SK-MEL-5 (cell line): Measurements from ENCODE around the gene HCAR1. TPM values are rescaled to one million over a fixed set of nuclear protein-coding genes. Genes with fewer than 3 reads are reported as not detected.
"Not testable (repeated sequence)": the region's sequence is repeated elsewhere in the genome, so short reads cannot be mapped to it uniquely, and the experiment has no call there.

Experiments
- DNase-seq: peaks from one replicate; pipeline ENCODE4 v3.0.0-alpha.2; 2016; ENCODE audit warnings: low read depth, low spot score
- in situ Hi-C: cut with HindIII; loops from 2 replicates; pipeline ENCODE4 v1.10.0; 2016; ENCODE audit warnings: low sequenced_read_pairs, high pct_unique_total_duplicates, low pct_unique_long_range_greater_than_20kb
- polyA plus RNA-seq, 2 experiments: library from polyadenylated mRNA; depleted of rRNA; stranded (reverse); fragments of >200 nt; gene quantifications; 2 replicates each; pipeline ENCODE4 v1.2.3, GENCODE V29; 2015
- total RNA-seq: library from RNA; depleted of rRNA; stranded (reverse); fragments of >200 nt; shearing (Covaris generic); gene quantifications from 2 replicates; pipeline ENCODE4 v1.2.3, GENCODE V29; 2014; rRNA removed

The HCAR1 gene, protein sequence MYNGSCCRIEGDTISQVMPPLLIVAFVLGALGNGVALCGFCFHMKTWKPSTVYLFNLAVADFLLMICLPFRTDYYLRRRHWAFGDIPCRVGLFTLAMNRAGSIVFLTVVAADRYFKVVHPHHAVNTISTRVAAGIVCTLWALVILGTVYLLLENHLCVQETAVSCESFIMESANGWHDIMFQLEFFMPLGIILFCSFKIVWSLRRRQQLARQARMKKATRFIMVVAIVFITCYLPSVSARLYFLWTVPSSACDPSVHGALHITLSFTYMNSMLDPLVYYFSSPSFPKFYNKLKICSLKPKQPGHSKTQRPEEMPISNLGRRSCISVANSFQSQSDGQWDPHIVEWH
- total RNA-seq: not detected in 2 replicates
- polyA plus RNA-seq (2015; cell fraction: cytosol; rRNA removed): not detected in 2 replicates
- not detected in 2 replicates for polyA plus RNA-seq (2015; cell fraction: nucleus; rRNA removed)

GRCh38 chr12:122730215-122731014 is at the start of gene HCAR1:
Gene HCAR1 (minus strand): TSS chr12:122730844. CDS start chr12:122730339, 505 bp downstream.
- DNase-seq: no peak
- in situ Hi-C loops: no loop called here

DNA sequence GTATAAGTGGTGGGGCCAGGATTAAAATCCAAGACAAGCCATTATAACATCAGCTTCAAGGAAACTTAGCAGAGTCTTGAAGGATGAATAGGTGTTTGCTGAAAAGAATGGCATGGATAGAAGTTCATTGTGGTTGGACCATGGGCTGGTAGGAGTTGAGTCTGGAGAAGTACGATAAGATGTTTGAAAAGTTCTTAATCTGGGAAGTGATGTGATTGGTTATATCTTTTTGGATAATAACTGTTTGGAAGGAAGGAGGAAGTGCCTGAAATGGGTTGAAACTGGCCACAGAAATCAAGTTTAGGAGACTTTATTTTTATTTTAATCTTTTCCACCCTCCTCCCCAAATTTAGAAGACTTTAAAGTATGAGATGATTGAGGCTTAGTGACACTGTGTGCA is 26.9 kb upstream of the HCAR1 start:
- no peak for DNase-seq
- in situ Hi-C loops: no loop called here

- DNase-seq: no peak
- in situ Hi-C loops: no loop called here
Observed at GRCh38 chr12:122754790-122755189, 24.1 kb upstream of the HCAR1 start.

DNA sequence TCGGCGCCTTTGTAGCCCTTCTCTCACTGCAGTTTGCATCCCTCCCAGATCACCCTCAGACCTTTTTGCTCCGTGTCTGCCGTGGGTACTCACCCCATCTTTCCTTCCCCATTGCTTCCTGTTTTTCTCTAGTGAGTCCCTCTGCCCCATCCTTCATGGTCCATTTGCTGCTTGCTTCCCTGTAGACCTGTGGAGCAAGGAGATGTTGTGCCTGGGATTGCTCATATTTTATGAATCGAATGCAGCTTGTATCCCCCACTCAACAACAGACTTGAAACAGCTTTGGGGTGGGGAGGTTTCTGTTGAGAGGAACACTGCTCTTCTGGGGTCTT is 22.6 kb upstream of the HCAR1 start:
- in situ Hi-C loops: no loop called here
- no peak for DNase-seq

DNA sequence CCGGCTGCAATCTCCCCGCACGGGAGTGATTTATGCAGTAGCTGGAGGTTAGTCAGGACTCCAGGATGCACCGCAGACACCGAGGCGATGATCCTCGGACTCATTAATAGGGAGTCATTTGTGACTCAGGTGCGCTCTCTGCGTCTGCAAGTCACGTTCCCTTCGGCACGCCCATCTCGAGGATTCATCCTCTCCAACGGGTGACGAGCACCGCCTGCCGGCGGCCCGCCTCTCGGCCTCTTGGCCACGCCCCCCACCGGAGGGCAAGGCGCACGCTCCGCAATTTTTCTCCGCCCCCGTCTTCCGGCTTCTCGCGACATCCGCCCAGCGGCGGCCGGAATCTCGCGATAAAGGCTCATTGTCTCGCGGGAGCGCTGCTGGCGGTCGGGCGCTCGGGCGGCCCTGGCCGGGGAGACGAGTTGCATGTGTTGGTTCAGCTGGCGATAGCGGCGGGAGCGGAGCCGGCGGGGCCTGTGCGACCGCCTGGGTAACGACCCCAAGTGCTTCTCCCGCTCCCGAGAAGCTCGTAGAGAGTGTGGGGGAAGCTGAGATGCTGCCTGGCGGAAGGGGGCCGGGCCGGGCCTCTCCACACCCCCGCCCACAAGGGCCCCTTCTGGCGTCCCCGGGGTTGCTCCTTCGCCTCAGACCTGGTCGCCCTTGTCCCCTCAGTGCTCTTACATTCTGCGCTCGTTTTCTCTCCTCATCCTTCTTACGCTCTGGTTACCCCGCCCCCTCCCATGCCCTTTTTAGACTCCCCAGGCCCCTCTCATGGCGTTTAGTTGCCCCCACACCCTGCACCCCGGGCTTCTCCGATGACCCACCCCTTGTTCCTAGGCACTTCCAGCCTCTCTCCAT is 22.0 kb upstream of the HCAR1 start, which contains the start of gene DENR:
DENR (plus strand) TSS at position 361 of the 855 bp plus-strand sequence. CDS start 878 bp downstream, outside the sequence.
- DNase-seq: peak; percentile 96
- in situ Hi-C loops: no loop called here

- in situ Hi-C loops, DNase-seq: not testable (repeated sequence)
Observed at GRCh38 chr12:122750781-122751515, 20.3 kb upstream of the HCAR1 start.

DNA sequence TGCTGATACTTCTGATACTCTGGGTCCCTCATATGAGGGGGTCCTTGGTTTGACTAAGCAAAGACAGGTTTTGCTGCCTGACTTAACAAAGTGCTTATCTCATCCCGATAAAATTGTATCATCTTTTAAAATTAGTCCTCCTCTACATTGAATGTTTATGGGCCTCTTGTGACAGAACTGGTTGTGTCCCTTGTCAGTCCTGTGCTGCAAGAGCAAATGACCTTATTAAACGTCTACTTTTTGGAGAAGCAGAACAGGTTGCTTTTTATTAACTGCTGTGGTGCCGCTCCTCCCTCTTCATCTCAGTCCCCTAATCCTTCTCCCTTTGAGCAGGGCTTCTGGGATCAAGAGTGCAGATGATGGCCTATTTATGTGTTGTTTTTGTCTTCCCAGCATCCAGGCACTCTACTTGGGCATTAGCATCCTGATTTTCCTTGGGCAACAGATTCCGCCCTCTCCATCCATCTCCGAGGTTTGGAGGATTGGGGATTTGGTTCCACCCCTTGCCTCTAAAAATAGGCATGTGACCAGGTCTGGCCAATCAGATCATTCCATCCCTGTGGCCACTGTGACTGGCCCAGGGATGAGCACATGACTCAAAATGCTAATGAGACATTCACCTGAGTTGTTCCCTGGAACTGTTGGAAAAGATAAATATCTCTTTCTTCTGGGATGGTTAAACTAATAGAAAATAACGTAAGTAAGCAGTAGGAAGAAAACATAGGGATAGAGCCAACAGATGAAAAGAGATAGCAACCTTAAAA is 19.1 kb upstream of the HCAR1 start:
- in situ Hi-C loops: no loop called here
- peak; percentile 22 for DNase-seq

GRCh38 chr12:122747224-122748135 is 16.8 kb upstream of the HCAR1 start:
- DNase-seq: no peak
- in situ Hi-C loops: no loop called here

DNA sequence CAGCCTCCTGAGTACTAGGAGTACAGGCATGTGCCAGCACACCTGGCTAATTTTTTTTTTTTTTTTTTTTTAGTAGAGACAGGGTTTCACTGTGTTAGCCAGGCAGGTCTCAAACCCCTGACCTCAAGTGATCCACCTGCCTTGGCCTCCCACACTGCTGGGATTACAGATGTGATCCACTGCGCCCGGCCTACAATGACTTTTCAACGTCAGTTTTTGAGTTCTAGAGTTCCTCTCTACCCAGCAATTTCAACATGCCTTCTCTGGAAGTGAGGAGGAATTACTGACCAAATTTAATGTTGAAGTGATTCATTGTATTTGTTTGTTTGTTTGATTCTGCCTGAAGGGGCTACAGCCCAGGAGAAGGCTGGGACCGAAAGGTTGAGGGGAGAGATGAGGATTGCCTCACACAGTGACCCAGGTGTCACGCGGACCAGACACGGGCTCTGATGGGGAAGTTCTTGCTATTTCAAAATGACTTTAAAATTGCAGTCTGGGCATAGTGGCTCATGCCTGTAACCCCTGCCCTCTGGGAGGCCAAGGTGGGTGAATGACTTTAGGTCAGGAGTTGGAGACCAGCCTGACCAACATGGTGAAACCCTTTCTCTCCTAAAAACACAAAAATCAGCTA is 13.4 kb upstream of the HCAR1 start:
- DNase-seq: no peak
- in situ Hi-C loops: no loop called here

DNA sequence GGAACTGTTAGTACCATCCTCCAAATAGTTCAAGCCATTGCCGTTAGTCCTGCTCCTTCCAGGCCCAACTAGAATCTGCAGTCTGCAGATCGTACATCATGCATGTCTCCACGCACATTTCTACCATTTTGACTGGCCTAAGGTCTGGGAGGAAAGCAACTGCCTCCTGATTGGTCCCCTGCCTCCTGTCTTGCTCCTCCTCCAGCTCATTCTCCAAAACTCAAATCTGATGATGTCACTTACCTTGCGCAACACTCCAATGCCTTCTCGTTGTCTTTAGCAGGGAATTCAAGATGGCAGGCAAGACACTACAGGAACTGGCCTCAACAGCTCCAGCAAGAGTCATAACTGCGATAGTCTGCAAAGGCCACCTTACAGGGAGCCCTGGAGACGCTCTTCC is 9.7 kb upstream of the HCAR1 start:
- in situ Hi-C loops: no loop called here

DNA sequence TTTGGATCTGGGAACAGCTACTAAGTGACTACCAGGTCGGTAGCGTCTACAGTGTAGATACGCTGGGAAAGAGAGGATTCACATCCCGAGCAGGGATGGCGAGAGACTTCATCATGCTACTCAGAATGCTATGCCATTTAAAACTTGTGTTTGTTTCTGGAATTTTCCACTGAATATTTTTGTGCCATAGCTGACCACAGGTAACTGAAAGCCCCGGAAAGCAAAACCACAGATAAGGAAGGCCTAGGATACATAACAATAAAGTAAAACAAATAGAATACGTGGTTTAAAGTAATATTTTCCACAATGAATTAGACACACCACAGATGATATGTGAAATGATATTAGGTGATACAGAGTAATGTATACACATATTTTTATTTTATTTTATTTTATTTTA is 7.9 kb upstream of the HCAR1 start:
- in situ Hi-C loops: no loop called here
- no peak for DNase-seq

More for the DNA sequence above, 9.7 kb upstream of the HCAR1 start:
- peak; percentile 43 for DNase-seq

- no peak for DNase-seq
- in situ Hi-C loops: no loop called here
Observed at GRCh38 chr12:122732611-122733010, 2.0 kb upstream of the HCAR1 start.

DNA sequence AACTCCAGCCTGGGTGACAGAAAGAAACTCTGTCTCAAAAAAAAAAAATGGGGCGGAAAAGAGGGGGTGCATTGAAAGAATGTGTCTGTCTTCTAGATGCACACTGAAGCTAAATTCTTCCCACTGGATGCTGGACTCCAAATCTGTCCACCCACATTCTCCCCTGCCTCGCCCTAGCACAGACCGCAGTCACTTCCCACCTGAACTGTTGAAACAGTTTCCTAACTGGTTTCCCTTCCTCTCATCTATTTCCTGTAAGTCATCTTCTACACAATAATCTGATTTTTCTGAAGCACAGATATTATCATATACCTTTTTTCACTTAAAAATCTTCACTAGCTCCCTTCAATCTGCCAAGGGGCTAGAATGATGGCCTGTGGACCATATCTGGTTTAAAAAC is 1.5 kb upstream of the HCAR1 start:
- in situ Hi-C loops: no loop called here
- no peak for DNase-seq

DNA sequence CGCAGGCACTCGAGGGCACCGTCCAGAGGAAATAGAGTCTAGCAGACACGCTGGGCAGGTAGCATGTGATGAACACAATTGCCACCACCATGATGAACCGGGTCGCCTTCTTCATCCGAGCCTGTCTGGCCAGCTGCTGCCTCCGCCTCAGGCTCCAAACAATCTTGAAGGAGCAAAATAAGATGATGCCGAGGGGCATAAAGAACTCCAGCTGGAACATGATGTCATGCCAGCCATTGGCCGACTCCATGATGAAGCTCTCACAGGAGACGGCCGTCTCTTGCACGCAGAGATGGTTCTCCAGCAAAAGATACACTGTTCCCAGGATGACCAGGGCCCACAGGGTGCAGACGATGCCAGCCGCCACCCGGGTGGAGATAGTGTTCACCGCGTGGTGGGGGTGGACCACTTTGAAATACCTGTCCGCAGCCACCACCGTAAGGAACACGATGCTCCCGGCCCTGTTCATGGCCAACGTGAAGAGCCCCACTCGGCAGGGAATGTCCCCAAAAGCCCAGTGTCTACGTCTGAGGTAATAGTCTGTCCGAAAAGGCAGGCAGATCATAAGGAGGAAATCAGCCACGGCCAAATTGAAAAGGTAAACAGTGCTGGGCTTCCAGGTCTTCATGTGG is 945 bp downstream of the HCAR1 start:
- no peak for DNase-seq
- in situ Hi-C loops: no loop called here

DNA sequence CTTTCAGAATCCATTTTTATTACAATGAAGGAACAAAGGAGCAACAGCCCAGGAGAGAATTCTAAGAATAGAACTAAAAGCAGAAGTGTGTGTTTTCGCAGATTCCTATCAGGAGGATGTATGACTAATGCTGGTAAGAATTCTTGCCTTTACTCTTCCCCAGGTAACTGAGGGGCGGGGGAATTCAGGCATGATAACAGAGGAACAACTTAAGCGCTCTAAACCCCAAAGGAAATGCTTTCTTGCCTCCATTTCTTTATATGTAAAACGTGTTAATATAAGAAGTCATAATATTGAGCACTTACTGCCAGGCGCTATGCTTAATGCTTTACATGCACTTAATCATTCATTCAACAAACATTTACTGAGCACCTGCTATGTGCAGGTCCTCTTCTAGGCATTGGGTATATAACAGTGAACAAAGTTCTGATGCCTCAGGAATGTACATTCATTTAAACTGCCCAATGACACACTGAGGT is 4.5 kb downstream of the HCAR1 start:
- in situ Hi-C loops: no loop called here
- DNase-seq: no peak
